Sigmoid colon (tissue), 4 donors: ENCODE data around the gene EPO.

Source experiments
- CTCF ChIP-seq, 4 experiments: fragments of 450-650 bp in 3 of 4; fragments of 200-600 bp in 1 of 4; IDR thresholded peaks; one replicate each; pipeline ENCODE4 v1.5.1; 2016 to 2019; ENCODE audit warnings: antibody characterized with exemption in 4 of 4, mild to moderate bottlenecking in 3 of 4, moderate library complexity in 2 of 4
- EP300 ChIP-seq, 4 donors: sonication (generic); formaldehyde crosslinking; IDR thresholded peaks; one replicate each; pipeline ENCODE4 v1.6.1; 2017; ENCODE audit warnings: antibody characterized with exemption in 4 of 4
- POLR2AphosphoS5 ChIP-seq, 4 donors: sonication (generic); formaldehyde crosslinking; IDR thresholded peaks; one replicate each; pipeline ENCODE4 v1.6.1; 2017; ENCODE audit warnings: antibody characterized with exemption in 4 of 4

DNA sequence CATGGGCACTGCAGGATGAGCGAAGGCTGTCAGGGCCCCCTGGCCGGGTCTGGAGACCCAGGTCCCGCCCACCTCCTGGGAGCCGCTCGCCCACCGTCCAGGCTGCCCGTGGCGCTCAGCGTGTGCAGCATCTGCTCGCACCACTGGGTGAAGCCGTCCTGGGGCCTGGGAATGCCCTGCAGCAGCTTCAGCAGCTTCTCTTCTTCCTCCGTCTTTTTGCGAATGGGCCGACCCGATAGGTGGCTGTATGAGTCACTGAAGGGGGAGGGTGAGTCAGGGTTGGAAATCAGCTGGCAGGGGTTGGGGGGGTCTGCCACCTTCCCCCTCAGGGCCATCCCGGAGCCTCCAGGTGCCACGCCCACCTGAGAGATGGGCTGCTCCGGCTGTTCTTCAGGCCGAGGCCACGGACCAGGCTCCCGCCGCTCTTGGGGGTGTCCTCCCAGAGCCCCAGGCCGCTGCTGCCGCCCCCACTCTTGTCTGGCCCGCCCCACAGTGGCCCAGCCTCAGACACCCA, 38.0 kb upstream of the EPO start:
- no peak for TF ChIP-seq CTCF (IDR thresholded peaks at IDR 0.05)
- TF ChIP-seq EP300 (IDR thresholded peaks at IDR 0.05): no peak
- TF ChIP-seq POLR2AphosphoS5 (IDR thresholded peaks at IDR 0.05): no peak
